ENCODE measurements around the gene MAP3K3.

Gene MAP3K3

GRCh38 chr17:63621684-63622573 is at the start of gene MAP3K3:
Gene MAP3K3 (plus strand): TSS chr17:63622417. CDS start chr17:63622760, 343 bp downstream.
- DNase-seq (ENCODE audit: low read depth): peak; percentile 97

- DNase-seq (ENCODE audit: low read depth): no peak
These were observed 48.6 kb upstream of the MAP3K3 start for GRCh38 chr17:63573634-63574033.

- DNase-seq (ENCODE audit: low read depth): no peak
These were observed 44.0 kb upstream of the MAP3K3 start for GRCh38 chr17:63578027-63578768.

- DNase-seq (ENCODE audit: low read depth): no peak
These were observed 43.5 kb upstream of the MAP3K3 start for GRCh38 chr17:63578769-63579111.

- no peak for DNase-seq (ENCODE audit: low read depth)
These were observed 42.6 kb upstream of the MAP3K3 start for GRCh38 chr17:63579633-63580032.

GRCh38 chr17:63587770-63588169 is 34.4 kb upstream of the MAP3K3 start:
- no peak for DNase-seq (ENCODE audit: low read depth)

GRCh38 chr17:63588797-63589196 is 33.4 kb upstream of the MAP3K3 start:
- no peak for DNase-seq (ENCODE audit: low read depth)

GRCh38 chr17:63589646-63590045 is 32.6 kb upstream of the MAP3K3 start:
- no peak for DNase-seq (ENCODE audit: low read depth)

GRCh38 chr17:63592797-63593196 is 29.4 kb upstream of the MAP3K3 start:
- no peak for DNase-seq (ENCODE audit: low read depth)

GRCh38 chr17:63595132-63595531 is 27.1 kb upstream of the MAP3K3 start:
- no peak for DNase-seq (ENCODE audit: low read depth)

- DNase-seq (ENCODE audit: low read depth): no peak
These were observed 25.2 kb upstream of the MAP3K3 start for GRCh38 chr17:63596856-63597586.

GRCh38 chr17:63598281-63598680 is 23.9 kb upstream of the MAP3K3 start:
- DNase-seq (ENCODE audit: low read depth): no peak

GRCh38 chr17:63600569-63601438 is 21.4 kb upstream of the MAP3K3 start, which contains the start of gene TACO1:
Gene TACO1 (plus strand): TSS chr17:63600895. CDS start chr17:63601084, 189 bp downstream.
- DNase-seq (ENCODE audit: low read depth): peak; percentile 73

- DNase-seq (ENCODE audit: low read depth): no peak
These were observed 20.5 kb upstream of the MAP3K3 start for GRCh38 chr17:63601439-63602371.

GRCh38 chr17:63609816-63610573 is 12.2 kb upstream of the MAP3K3 start:
- DNase-seq (ENCODE audit: low read depth): no peak

GRCh38 chr17:63610854-63611253 is 11.4 kb upstream of the MAP3K3 start:
- DNase-seq (ENCODE audit: low read depth): no peak

- no peak for DNase-seq (ENCODE audit: low read depth)
These were observed 10.9 kb upstream of the MAP3K3 start for GRCh38 chr17:63611354-63611753.

- no peak for DNase-seq (ENCODE audit: low read depth)
These were observed 8.6 kb upstream of the MAP3K3 start for GRCh38 chr17:63613663-63614062.

GRCh38 chr17:63621229-63621683 is 961 bp upstream of the MAP3K3 start:
- DNase-seq (ENCODE audit: low read depth): no peak

Data from activated T-cell treated with anti-CD3 and anti-CD28 coated beads for 24 hours (primary cell).